GM23338 (cell line): ENCODE measurements around the gene BCHE.

Experiments used
- EZH2 ChIP-seq: fragments of 200-600 bp; sonication (generic); IDR thresholded peaks from one replicate; pipeline ENCODE4 v1.8.0; 2017; ENCODE audit warnings: antibody characterized with exemption, mild to moderate bottlenecking, low read depth; ENCODE audit not compliant: unreplicated experiment
- EZH2phosphoT487 ChIP-seq: fragments of 200-600 bp; sonication (generic); IDR thresholded peaks from one replicate; pipeline ENCODE4 v1.8.1; 2018; ENCODE audit warnings: antibody characterized with exemption; ENCODE audit not compliant: unreplicated experiment
- POLR2AphosphoS5 ChIP-seq: IDR thresholded peaks from 2 replicates; pipeline ENCODE4 v1.6.1; 2016; ENCODE audit warnings: antibody characterized with exemption, low read depth
- TF ChIP-seq, protein P1 (sequence below): fragments of 250-450 bp; sonication (Bioruptor Pico); IDR thresholded peaks from 2 replicates; pipeline ENCODE4 v1.5.0; 2020; ENCODE audit warnings: mild to moderate bottlenecking, moderate library complexity

DNA sequence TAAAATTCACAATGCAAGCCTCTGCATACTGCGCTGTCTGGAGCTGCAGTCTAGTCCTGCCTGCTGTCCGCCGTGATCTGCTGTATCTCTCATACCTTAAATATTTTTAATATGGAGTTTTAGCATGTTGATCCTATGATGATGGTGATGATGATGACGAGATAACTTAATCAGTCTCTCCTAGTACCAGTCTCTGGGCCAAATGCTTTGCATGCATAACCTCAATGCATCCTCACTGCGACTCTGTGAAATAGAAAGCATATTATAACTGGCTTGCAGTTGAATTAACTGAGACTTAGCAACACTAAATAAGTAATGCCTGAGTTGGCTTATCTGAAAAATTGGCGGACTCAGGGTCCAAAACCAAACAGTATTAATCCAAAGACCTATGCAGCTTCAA lies 38.4 kb upstream of the BCHE start:
- TF ChIP-seq EZH2 (no peak), POLR2AphosphoS5 (no peak), EZH2phosphoT487 (no peak)
- TF ChIP-seq, protein P1, sequence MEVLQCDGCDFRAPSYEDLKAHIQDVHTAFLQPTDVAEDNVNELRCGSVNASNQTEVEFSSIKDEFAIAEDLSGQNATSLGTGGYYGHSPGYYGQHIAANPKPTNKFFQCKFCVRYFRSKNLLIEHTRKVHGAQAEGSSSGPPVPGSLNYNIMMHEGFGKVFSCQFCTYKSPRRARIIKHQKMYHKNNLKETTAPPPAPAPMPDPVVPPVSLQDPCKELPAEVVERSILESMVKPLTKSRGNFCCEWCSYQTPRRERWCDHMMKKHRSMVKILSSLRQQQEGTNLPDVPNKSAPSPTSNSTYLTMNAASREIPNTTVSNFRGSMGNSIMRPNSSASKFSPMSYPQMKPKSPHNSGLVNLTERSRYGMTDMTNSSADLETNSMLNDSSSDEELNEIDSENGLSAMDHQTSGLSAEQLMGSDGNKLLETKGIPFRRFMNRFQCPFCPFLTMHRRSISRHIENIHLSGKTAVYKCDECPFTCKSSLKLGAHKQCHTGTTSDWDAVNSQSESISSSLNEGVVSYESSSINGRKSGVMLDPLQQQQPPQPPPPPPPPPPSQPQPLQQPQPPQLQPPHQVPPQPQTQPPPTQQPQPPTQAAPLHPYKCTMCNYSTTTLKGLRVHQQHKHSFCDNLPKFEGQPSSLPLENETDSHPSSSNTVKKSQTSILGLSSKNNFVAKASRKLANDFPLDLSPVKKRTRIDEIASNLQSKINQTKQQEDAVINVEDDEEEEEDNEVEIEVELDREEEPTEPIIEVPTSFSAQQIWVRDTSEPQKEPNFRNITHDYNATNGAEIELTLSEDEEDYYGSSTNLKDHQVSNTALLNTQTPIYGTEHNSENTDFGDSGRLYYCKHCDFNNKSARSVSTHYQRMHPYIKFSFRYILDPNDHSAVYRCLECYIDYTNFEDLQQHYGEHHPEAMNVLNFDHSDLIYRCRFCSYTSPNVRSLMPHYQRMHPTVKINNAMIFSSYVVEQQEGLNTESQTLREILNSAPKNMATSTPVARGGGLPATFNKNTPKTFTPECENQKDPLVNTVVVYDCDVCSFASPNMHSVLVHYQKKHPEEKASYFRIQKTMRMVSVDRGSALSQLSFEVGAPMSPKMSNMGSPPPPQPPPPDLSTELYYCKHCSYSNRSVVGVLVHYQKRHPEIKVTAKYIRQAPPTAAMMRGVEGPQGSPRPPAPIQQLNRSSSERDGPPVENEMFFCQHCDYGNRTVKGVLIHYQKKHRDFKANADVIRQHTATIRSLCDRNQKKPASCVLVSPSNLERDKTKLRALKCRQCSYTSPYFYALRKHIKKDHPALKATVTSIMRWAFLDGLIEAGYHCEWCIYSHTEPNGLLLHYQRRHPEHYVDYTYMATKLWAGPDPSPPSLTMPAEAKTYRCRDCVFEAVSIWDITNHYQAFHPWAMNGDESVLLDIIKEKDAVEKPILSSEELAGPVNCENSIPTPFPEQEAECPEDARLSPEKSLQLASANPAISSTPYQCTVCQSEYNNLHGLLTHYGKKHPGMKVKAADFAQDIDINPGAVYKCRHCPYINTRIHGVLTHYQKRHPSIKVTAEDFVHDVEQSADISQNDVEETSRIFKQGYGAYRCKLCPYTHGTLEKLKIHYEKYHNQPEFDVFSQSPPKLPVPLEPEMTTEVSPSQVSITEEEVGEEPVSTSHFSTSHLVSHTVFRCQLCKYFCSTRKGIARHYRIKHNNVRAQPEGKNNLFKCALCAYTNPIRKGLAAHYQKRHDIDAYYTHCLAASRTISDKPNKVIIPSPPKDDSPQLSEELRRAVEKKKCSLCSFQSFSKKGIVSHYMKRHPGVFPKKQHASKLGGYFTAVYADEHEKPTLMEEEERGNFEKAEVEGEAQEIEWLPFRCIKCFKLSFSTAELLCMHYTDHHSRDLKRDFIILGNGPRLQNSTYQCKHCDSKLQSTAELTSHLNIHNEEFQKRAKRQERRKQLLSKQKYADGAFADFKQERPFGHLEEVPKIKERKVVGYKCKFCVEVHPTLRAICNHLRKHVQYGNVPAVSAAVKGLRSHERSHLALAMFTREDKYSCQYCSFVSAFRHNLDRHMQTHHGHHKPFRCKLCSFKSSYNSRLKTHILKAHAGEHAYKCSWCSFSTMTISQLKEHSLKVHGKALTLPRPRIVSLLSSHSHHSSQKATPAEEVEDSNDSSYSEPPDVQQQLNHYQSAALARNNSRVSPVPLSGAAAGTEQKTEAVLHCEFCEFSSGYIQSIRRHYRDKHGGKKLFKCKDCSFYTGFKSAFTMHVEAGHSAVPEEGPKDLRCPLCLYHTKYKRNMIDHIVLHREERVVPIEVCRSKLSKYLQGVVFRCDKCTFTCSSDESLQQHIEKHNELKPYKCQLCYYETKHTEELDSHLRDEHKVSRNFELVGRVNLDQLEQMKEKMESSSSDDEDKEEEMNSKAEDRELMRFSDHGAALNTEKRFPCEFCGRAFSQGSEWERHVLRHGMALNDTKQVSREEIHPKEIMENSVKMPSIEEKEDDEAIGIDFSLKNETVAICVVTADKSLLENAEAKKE, result no peak
